GM12878 (cell line): Measurements from ENCODE around the gene NEK8. TPM values are rescaled to one million over a fixed set of nuclear protein-coding genes. Genes with fewer than 3 reads are reported as not detected.

Source experiments
- ATAC-seq: fragments of 200-7000 bp; cut with Tn5 transposase; 3 replicates; pipeline ENCODE4 v1.9.1; 2020; ENCODE audit warnings: mild to moderate bottlenecking, moderate library complexity
- BruUV-seq: library from RNA; stranded (reverse); fragments of 400-500 nt; replicated peaks from 2 replicates; lab custom pipeline; 2021; lab: Mats Ljungman, UMichigan
- CTCF ChIA-PET: fragments of 300-600 bp; sonication (Branson Sonifier 250); formaldehyde crosslinking; extraction: SDS; loops from one replicate; lab custom pipeline; 2021; ENCODE audit warnings: inconsistent platforms; lab: Yijun Ruan, JAX
- POLR2A ChIA-PET: fragments of 350-600 bp; formaldehyde crosslinking; extraction: SDS; loops from one replicate; lab custom pipeline; 2021; ENCODE audit warnings: inconsistent platforms; lab: Charles Lee
- RAD21 ChIA-PET: fragments of 300-600 bp; sonication (Branson Sonifier 250); formaldehyde crosslinking; loops from one replicate; lab custom pipeline; 2023; ENCODE audit warnings: antibody characterized with exemption; ENCODE audit not compliant: unreplicated experiment; lab: Charles Lee
- SMC1A ChIA-PET: fragments of 300-600 bp; sonication (Branson Sonifier 250); formaldehyde crosslinking; loops from one replicate; lab custom pipeline; 2023; ENCODE audit not compliant: unreplicated experiment, uncharacterized antibody; lab: Charles Lee
- DNase-seq: peaks from one replicate; pipeline ENCODE4 v3.0.0-alpha.2; 2011; ENCODE audit warnings: low read depth, low spot score
- FAIRE-seq: peaks from 3 replicates; lab custom pipeline; 2011; peaks lifted over from hg19 to GRCh38; lab: Jason Lieb, UNC
- H2AFZ ChIP-seq: 2 replicates; pipeline ENCODE4 v1.6.0; 2011; ENCODE audit warnings: low read depth, low read length, control low read depth; ENCODE audit not compliant: control insufficient read depth
- H3K27ac ChIP-seq: 2 replicates; pipeline ENCODE4 v1.5.1; 2011; ENCODE audit warnings: control low read depth; ENCODE audit not compliant: control insufficient read depth, insufficient read depth
- H3K27me3 ChIP-seq, 2 experiments: replicated peaks in 1 of 2; 2 replicates each; pipeline versions ENCODE4 v1.6.0 to v1.6.1; 2011; ENCODE audit warnings: low read length in 1 of 2; ENCODE audit not compliant: control insufficient read depth in 2 of 2, insufficient read depth in 2 of 2
- H3K36me3 ChIP-seq, 2 experiments: 2 replicates each; pipeline ENCODE4 v1.5.1; 2011; ENCODE audit warnings: low read length in 1 of 2; ENCODE audit not compliant: control insufficient read depth in 2 of 2, insufficient read depth in 2 of 2
- H3K4me1 ChIP-seq: 2 replicates; pipeline ENCODE4 v1.6.1; 2011; ENCODE audit warnings: mild to moderate bottlenecking, low read length, moderate library complexity, mixed read lengths; ENCODE audit not compliant: control insufficient read depth, insufficient read depth
- H3K4me2 ChIP-seq: 2 replicates; pipeline ENCODE4 v1.6.0; 2011; ENCODE audit warnings: control low read depth; ENCODE audit not compliant: control insufficient read depth, insufficient read depth
- H3K4me3 ChIP-seq: fragments of 200-600 bp; sonication (generic); 2 replicates; pipeline ENCODE4 v1.5.1; 2016
- H3K79me2 ChIP-seq: 2 replicates; pipeline ENCODE4 v1.6.0; 2011; ENCODE audit warnings: low read length; ENCODE audit not compliant: control insufficient read depth, insufficient read depth
- H3K9ac ChIP-seq: 2 replicates; pipeline ENCODE4 v1.8.0; 2011; ENCODE audit warnings: low read length, control low read depth, mixed read lengths; ENCODE audit not compliant: control insufficient read depth, insufficient read depth
- H3K9me3 ChIP-seq: replicated peaks from 3 replicates; pipeline ENCODE4 v1.5.1; 2011; ENCODE audit warnings: mild to moderate bottlenecking, low read length; ENCODE audit not compliant: control insufficient read depth, insufficient read depth
- H4K20me1 ChIP-seq: 2 replicates; pipeline ENCODE4 v1.6.0; 2011; ENCODE audit not compliant: control insufficient read depth, insufficient read depth
- IRF4 ChIP-seq: IDR thresholded peaks from 2 replicates; pipeline ENCODE4 v1.6.1; 2011; ENCODE audit warnings: low read depth, low read length
- JUNB ChIP-seq: IDR thresholded peaks from 2 replicates; pipeline ENCODE4 v1.6.1; 2016; ENCODE audit warnings: antibody characterized with exemption, mild to moderate bottlenecking
- RBBP5 ChIP-seq: fragments of 200-600 bp; sonication (generic); conservative IDR thresholded peaks from 2 replicates; pipeline ENCODE4 v1.6.1; 2016
- TCF3 ChIP-seq: IDR thresholded peaks from 2 replicates; pipeline ENCODE4 v1.6.1; 2012; ENCODE audit warnings: low read depth, mild to moderate bottlenecking, low read length, borderline replicate concordance; ENCODE audit not compliant: insufficient read depth
- WGBS: methylation state at CpG from one replicate; pipeline ENCODE4 v1.1.6; 2016; ENCODE audit warnings: low lambda C conversion rate; ENCODE audit not compliant: insufficient replicate concordance, insufficient coverage; ENCODE audit errors: missing lambda C conversion rate; 5-methylcytosine and 5-hydroxymethylcytosine counted together
- in situ Hi-C: fragments of 300-500 bp; cut with MboI; formaldehyde crosslinking; loops from 9 replicates; pipeline ENCODE4 v1.14.3; 2018; ENCODE audit warnings: mixed read lengths
- intact Hi-C: fragments of 100-400 bp; cut with micrococcal nuclease; formaldehyde crosslinking; loops from one replicate; pipeline ENCODE4 v1.14.2; 2022; ENCODE audit not compliant: unreplicated experiment
- polyA plus RNA-seq, 11 experiments: library from polyadenylated mRNA; depleted of rRNA in 4 of 11; unstranded in 6 of 11; stranded (reverse) in 5 of 11; fragments of >200 nt; fragmentation: Nextera tagmentation in 4 of 11; fragmentation: Illumina TruSeq in 1 of 11; extraction: Ambion mirVana in 4 of 11; extraction: Trizol in 1 of 11; gene quantifications; 1 replicate in 1 of 11; 2 replicates in 10 of 11; pipeline versions ENCODE4 v1.2.1 to v1.2.3, GENCODE V29; 2011 to 2016; ENCODE audit warnings: inconsistent platforms in 2 of 11, missing spikeins in 2 of 11, low read depth in 1 of 11
- total RNA-seq, 4 experiments: library from RNA; depleted of rRNA in 3 of 4; stranded (reverse); fragments of >200 nt in 3 of 4; fragmentation: Illumina TruSeq in 1 of 4; extraction: Trizol in 1 of 4; gene quantifications; 2 replicates each; pipeline versions ENCODE4 v1.2.1 to v1.2.3, GENCODE V29; 2013 to 2021
- TF ChIP-seq, protein P1 (sequence below): fragments of 150-350 bp; IDR thresholded peaks from 2 replicates; pipeline ENCODE4 v1.6.1; 2016; ENCODE audit warnings: low read depth, low read length

The NEK8 gene
- total and polyA plus RNA-seq, 10 of the 15 experiments (the other 5 are each of a cell fraction or from before 2014, with no cell fraction given) = 2.3 to 14.3 (median 9.4) TPM

DNA sequence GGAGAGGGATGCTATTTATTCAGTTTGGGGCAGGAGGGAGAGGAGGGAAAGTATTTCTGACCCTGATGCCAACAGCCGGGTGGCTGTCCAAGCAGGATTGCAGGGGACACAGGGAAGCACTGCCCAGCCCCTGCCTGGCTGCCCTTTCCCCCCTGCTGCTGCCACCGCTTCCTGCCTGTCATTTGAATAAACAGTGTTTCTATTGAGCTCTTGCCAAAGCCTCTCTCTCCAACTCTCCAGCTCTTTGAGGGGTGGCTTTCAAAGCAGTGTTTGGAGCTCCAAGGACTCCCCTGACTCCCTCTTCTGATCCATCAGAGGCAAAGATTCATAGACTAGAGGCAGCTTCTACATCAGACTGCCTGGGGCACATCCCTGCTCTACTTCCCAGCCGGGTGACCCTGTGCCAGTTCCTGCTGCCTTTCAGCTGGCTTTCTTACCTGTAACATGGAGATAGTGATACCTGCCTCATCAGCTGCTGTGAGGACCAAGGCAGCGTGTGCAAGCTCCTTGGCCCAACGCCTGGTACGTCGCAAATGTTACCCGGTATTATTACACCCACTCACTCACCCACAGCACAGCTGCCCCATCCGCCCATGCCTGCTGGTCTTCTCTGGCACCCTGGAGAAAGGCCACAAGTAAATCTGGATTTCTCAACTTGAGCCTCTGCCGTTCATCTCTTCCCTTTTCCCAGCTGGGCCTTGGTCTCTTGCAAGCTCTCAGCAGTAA is 26.4 kb upstream of the NEK8 start:
- no peak for TF ChIP-seq IRF4
- TF ChIP-seq, protein P1, sequence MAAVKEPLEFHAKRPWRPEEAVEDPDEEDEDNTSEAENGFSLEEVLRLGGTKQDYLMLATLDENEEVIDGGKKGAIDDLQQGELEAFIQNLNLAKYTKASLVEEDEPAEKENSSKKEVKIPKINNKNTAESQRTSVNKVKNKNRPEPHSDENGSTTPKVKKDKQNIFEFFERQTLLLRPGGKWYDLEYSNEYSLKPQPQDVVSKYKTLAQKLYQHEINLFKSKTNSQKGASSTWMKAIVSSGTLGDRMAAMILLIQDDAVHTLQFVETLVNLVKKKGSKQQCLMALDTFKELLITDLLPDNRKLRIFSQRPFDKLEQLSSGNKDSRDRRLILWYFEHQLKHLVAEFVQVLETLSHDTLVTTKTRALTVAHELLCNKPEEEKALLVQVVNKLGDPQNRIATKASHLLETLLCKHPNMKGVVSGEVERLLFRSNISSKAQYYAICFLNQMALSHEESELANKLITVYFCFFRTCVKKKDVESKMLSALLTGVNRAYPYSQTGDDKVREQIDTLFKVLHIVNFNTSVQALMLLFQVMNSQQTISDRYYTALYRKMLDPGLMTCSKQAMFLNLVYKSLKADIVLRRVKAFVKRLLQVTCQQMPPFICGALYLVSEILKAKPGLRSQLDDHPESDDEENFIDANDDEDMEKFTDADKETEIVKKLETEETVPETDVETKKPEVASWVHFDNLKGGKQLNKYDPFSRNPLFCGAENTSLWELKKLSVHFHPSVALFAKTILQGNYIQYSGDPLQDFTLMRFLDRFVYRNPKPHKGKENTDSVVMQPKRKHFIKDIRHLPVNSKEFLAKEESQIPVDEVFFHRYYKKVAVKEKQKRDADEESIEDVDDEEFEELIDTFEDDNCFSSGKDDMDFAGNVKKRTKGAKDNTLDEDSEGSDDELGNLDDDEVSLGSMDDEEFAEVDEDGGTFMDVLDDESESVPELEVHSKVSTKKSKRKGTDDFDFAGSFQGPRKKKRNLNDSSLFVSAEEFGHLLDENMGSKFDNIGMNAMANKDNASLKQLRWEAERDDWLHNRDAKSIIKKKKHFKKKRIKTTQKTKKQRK = no peak
- no peak for TF ChIP-seq JUNB
- TF ChIP-seq RBBP5 = no peak
- 0 out of 2 replicates have a peak, but pooled peaks have one; percentile 7 for TF ChIP-seq TCF3
- no peak overlapping the region for H3K4me3 ChIP-seq
- ChIA-PET POLR2A (interaction anchor here (0.6 kb wide), 1 partner anchor 8 kb away, joined by 10 read pairs; no protein-coding TSS in a partner anchor), CTCF (interaction anchor here (0.7 to 1.7 kb wide), 2 partner anchors 25 to 55 kb away, joined by 3 to 9 read pairs; no protein-coding TSS in a partner anchor), RAD21 (no interaction called here), SMC1A (no interaction called here)
- H2AFZ ChIP-seq = no peak overlapping the region
- no peaks in the 10 kb centered on the region for H4K20me1 ChIP-seq
- no peak for ATAC-seq
- no peaks in the 10 kb centered on the region for H3K27me3 ChIP-seq
- no peak for DNase-seq
- no peak overlapping the region for H3K4me2 ChIP-seq
- H3K4me1 ChIP-seq = no peaks in the 10 kb centered on the region
- H3K36me3 ChIP-seq = peaks cover 13 to 46% of the 10 kb centered on the region in 2 experiments; a peak in 3 of 4 replicates
- H3K79me2 ChIP-seq = no peaks in the 10 kb centered on the region
- 85% methylated on average over 10 of the region's 10 CpGs for WGBS
- H3K27ac ChIP-seq = no peak overlapping the region
- intact Hi-C loops (no loop called here), in situ Hi-C loops (no loop called here)
- no peaks in the 10 kb centered on the region for H3K9me3 ChIP-seq
- no peak for FAIRE-seq
- BruUV-seq = no TSS peak
- H3K9ac ChIP-seq = no peak overlapping the region
